Muscle of leg (tissue), 16 donors: ENCODE data around the gene SPPL2C. TPM values are rescaled to one million over a fixed set of nuclear protein-coding genes. Genes with fewer than 3 reads are reported as not detected.
A peak's percentile ranks its signal among the peaks of the same experiment; 100 is the strongest.

ENCODE experiments used
- DNase-seq: peaks from one replicate; pipeline ENCODE4 v3.0.0; 2013
- H3K27ac ChIP-seq: one replicate; pipeline ENCODE4 v1.5.1; 2013; ENCODE audit warnings: mild to moderate bottlenecking, low read length, control low read depth
- H3K27me3 ChIP-seq: one replicate; pipeline ENCODE4 v1.6.1; 2013; ENCODE audit warnings: low read length; ENCODE audit not compliant: control insufficient read depth, insufficient read depth
- H3K36me3 ChIP-seq: one replicate; pipeline ENCODE4 v1.6.1; 2013; ENCODE audit warnings: low read length; ENCODE audit not compliant: control insufficient read depth, insufficient read depth
- H3K4me1 ChIP-seq: one replicate; pipeline ENCODE4 v1.6.1; 2013; ENCODE audit warnings: low read length; ENCODE audit not compliant: control insufficient read depth, insufficient read depth
- H3K4me3 ChIP-seq: one replicate; pipeline ENCODE4 v1.5.1; 2013; ENCODE audit warnings: low read length, control low read depth
- H3K9me3 ChIP-seq: replicated peaks from 2 replicates; pipeline ENCODE4 v1.6.1; 2013; ENCODE audit warnings: low read depth, low read length; ENCODE audit not compliant: control insufficient read depth
- WGBS: methylation state at CpG from one replicate; pipeline ENCODE4 v1.1.5; 2013; ENCODE audit warnings: missing lambda C conversion rate; ENCODE audit not compliant: insufficient coverage; 5-methylcytosine and 5-hydroxymethylcytosine counted together
- long read RNA-seq, 11 donors: transcript quantifications; one replicate each; lab custom pipeline, GENCODE V29; 2026
- polyA plus RNA-seq, 8 donors: library from polyadenylated mRNA; unstranded; fragments of 120-200 nt; gene quantifications; one replicate each; pipeline versions ENCODE4 v1.2.1 to v1.2.3, GENCODE V29; 2013; ENCODE audit warnings: inconsistent platforms in 1 of 8, low replicate concordance in 1 of 8; ENCODE audit not compliant: insufficient read length in 8 of 8, insufficient read depth in 1 of 8
- total RNA-seq: library from RNA; stranded (reverse); fragments of 120-200 nt; gene quantifications from one replicate; pipeline ENCODE4 v1.2.4, GENCODE V29; 2013

The SPPL2C gene, protein sequence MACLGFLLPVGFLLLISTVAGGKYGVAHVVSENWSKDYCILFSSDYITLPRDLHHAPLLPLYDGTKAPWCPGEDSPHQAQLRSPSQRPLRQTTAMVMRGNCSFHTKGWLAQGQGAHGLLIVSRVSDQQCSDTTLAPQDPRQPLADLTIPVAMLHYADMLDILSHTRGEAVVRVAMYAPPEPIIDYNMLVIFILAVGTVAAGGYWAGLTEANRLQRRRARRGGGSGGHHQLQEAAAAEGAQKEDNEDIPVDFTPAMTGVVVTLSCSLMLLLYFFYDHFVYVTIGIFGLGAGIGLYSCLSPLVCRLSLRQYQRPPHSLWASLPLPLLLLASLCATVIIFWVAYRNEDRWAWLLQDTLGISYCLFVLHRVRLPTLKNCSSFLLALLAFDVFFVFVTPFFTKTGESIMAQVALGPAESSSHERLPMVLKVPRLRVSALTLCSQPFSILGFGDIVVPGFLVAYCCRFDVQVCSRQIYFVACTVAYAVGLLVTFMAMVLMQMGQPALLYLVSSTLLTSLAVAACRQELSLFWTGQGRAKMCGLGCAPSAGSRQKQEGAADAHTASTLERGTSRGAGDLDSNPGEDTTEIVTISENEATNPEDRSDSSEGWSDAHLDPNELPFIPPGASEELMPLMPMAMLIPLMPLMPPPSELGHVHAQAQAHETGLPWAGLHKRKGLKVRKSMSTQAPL
- total RNA-seq = not detected
- not detected for polyA plus RNA-seq
- long read RNA-seq, donor 1 = 0 reads
- long read RNA-seq, donor 2 = 0 reads
- long read RNA-seq, donor 3 = 0 reads
- long read RNA-seq, donor 4 = 0 reads
- long read RNA-seq, donor 5 = 0 reads
- long read RNA-seq, donor 6 = 0 reads
- long read RNA-seq, donor 7 = 0 reads
- long read RNA-seq, donor 8 = 0 reads
- long read RNA-seq, donor 9 = 0 reads
- long read RNA-seq, donor 10 = 0 reads
- long read RNA-seq, donor 11 = 0 reads

DNA sequence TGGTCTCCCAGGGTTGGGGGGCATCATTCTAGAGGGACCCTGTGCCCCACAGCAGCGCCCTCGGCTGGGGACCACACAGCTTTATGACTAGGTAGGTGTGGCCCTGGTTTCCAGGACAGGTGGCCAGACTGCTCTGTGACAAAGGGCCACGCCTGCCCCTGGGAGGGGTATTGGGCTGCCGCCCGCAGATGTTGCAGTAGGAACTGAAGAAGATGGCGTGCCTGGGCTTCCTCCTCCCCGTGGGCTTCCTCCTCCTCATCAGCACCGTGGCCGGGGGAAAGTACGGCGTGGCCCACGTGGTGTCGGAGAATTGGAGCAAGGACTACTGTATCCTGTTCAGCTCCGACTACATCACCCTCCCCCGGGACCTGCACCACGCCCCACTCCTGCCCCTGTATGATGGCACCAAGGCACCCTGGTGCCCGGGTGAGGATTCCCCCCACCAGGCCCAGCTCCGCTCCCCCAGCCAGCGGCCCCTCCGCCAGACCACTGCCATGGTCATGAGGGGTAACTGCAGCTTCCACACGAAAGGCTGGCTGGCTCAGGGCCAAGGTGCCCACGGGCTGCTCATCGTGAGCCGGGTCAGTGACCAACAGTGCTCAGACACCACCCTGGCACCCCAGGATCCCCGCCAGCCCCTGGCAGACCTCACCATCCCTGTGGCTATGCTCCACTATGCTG is at the start of gene SPPL2C:
TSS of gene SPPL2C (plus strand) at position 187 of the 681 bp plus-strand sequence. CDS start at position 213, 26 bp downstream.
- no peak within 1 kb of the TSS for H3K4me3 ChIP-seq
- no peaks in the 10 kb centered on the region for H3K9me3 ChIP-seq
- DNase-seq = no peak
- peaks cover 4% of the 10 kb centered on the region for H3K4me1 ChIP-seq
- no peak within 1 kb of the TSS for H3K27ac ChIP-seq
- H3K27me3 ChIP-seq = peaks cover 6% of the 10 kb centered on the region
- WGBS = 78% methylated on average over 25 of the region's 25 CpGs
- no peaks in the 10 kb centered on the region for H3K36me3 ChIP-seq

DNA sequence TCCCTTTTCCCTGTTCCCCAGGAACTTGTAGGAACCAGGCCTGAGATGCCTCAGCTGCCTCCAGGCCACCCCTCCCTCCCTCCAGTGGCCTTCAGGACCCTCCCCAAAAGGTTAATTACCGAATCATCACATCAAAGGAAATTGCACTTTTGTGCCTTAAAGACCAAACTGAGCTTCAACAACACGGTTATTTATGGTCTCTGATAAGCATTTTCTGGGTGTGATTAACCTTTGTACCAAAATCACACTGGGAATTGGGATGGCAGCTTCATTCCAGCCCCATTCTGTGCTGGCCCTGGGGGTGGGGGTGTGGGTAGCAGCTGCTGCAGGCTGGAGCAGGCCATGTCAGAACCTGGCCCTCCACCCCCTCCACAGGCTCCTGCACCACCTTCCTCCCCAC is 43.9 kb upstream of the SPPL2C start:
- no peak for DNase-seq
- no CpG with 5 or more reads among the region's 2 CpGs for WGBS
- Histone ChIP-seq H3K4me3 (no peak overlapping the region), H3K27me3 (peaks cover 56% of the 10 kb centered on the region), H3K36me3 (no peaks in the 10 kb centered on the region), H3K9me3 (no peaks in the 10 kb centered on the region), H3K27ac (no peak overlapping the region), H3K4me1 (no peaks in the 10 kb centered on the region)

DNA sequence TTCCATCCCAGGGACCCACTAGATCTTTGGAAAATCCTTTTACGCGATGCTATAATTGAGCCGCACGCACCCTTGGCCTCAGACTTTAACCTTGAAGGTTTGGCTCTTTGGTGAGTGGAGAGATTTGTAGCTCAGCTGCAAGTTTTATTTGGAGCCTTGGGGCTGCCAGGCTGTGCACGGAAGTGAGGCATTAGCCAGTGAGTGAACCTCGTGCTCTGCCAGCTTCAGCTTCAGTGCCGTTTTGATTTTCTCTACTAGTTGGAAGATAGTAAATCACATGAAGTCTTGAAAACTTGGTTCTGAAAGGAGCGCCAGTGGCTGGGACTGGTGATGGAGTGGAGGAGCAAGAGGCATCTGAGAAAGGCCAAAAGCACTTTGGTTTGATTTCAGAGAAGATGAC is 43.3 kb upstream of the SPPL2C start:
- Histone ChIP-seq H3K9me3 (no peaks in the 10 kb centered on the region), H3K27ac (no peak overlapping the region), H3K36me3 (no peaks in the 10 kb centered on the region), H3K4me1 (no peaks in the 10 kb centered on the region), H3K4me3 (no peak overlapping the region), H3K27me3 (peaks cover 54% of the 10 kb centered on the region)
- DNase-seq = no peak
- WGBS = 40% methylated on average over 8 of the region's 8 CpGs

DNA sequence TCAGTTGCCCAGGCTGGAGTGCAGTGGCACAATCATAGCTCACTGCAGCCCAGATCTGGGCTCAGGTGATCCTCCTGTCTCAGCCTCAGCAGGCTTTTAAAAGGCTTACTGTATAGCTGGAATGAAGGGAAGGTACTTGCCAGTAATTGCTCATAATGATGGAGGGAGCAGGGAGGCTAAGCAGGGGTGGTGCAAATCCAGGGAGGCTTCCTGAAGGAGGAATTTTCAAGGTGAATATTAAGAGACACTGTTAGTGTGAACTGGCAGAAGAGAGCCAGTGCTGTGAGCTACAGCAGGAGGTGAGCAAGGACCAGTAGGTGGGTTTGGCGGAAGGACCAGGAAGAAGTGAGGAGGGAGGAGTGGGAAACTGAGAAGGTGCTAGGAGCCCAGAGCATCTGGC is 35.8 kb upstream of the SPPL2C start:
- 60% methylated on average over 1 of the region's 1 CpG for whole genome bisulfite sequencing
- Histone ChIP-seq H3K27ac (no peak overlapping the region), H3K4me1 (no peaks in the 10 kb centered on the region), H3K4me3 (no peak overlapping the region), H3K36me3 (no peaks in the 10 kb centered on the region), H3K27me3 (peaks cover 34% of the 10 kb centered on the region), H3K9me3 (no peaks in the 10 kb centered on the region)
- no peak for DNase-seq

DNA sequence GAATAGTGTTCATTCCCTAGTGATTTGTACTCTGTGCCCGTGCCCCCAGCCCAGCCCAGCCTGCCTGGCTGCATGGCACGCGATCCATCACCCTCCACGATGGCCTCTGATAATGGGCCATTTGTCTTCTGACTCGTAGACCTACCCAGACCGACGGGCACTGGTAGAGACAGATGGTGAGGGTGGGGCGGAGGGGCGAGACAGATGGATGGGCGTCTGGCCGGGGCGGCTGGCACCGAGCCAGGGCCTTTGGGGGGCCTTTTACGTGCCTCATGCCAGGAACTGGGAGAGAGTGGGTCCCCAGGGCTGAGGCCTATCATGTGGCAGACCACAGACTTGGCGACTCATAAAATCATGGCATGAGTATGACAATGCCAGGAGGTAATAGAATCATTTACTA is 35.2 kb upstream of the SPPL2C start:
- Histone ChIP-seq H3K4me3 (no peak overlapping the region), H3K36me3 (no peaks in the 10 kb centered on the region), H3K27me3 (peaks cover 29% of the 10 kb centered on the region), H3K27ac (no peak overlapping the region), H3K4me1 (no peaks in the 10 kb centered on the region), H3K9me3 (no peaks in the 10 kb centered on the region)
- WGBS = 61% methylated on average over 14 of the region's 15 CpGs
- DNase-seq = no peak

DNA sequence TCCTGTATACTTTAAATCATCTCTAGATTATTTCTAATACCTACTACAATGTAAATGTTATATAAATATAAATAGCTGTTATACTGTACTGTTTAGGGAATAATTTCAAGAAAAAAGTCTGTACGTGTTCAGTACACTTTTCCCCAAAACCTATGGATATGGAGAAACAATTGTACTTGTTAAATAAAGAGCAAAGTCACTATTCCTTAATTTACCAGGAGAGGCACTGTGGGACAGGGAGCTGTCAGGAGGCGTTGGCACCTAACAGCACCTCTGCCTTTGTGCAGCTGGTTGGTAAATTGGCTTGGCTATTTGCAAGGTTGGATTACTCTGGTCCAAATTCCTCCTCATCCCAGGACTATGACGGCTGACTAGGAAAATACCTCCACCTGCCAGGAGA is 32.6 kb upstream of the SPPL2C start:
- no CpG with 5 or more reads among the region's 3 CpGs for WGBS
- peaks cover 15% of the 10 kb centered on the region for H3K27me3 ChIP-seq
- no peak for DNase-seq
- no peaks in the 10 kb centered on the region for H3K36me3 ChIP-seq
- H3K4me1 ChIP-seq = no peaks in the 10 kb centered on the region
- no peaks in the 10 kb centered on the region for H3K9me3 ChIP-seq
- H3K4me3 ChIP-seq = no peak overlapping the region
- no peak overlapping the region for H3K27ac ChIP-seq

DNA sequence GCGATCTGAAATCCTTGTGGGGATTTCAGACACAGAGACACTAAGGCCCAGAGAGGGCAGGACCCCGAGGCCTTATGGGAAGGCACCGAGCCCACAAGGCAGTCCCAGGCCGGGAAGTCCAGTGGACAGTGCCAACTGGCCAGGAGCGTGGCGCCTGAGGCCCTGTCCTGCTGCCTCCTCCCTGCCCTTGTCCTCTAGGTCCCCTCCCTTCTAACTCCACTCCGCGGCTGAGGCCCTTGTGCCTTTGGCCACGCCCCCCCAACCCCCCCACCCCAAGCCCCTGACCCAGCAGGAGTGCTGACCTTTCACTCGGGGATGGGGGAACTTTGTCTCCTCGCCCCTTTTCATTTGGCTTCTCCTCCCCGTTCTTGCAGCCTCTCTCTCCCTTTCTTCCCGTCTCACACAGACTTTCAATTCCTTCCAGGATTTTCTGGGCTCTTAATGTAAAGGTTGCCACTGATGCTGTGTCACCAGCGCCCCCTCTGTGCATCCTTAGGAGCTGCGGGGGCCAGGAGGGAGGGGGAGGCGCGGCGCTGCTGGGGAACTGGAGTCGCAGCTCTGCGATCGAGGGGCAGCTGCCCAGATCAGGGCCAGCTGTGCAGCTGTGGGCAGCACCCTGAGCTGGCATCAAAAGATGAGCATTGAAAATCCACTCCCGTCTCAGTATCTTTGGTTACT is 31.5 kb upstream of the SPPL2C start:
- H3K27ac ChIP-seq = no peak overlapping the region
- 20% methylated on average over 16 of the region's 22 CpGs for WGBS
- no peaks in the 10 kb centered on the region for H3K9me3 ChIP-seq
- H3K36me3 ChIP-seq = no peaks in the 10 kb centered on the region
- H3K4me3 ChIP-seq = no peak overlapping the region
- peak; percentile 36 for DNase-seq
- no peaks in the 10 kb centered on the region for H3K4me1 ChIP-seq
- H3K27me3 ChIP-seq = peaks cover 11% of the 10 kb centered on the region

DNA sequence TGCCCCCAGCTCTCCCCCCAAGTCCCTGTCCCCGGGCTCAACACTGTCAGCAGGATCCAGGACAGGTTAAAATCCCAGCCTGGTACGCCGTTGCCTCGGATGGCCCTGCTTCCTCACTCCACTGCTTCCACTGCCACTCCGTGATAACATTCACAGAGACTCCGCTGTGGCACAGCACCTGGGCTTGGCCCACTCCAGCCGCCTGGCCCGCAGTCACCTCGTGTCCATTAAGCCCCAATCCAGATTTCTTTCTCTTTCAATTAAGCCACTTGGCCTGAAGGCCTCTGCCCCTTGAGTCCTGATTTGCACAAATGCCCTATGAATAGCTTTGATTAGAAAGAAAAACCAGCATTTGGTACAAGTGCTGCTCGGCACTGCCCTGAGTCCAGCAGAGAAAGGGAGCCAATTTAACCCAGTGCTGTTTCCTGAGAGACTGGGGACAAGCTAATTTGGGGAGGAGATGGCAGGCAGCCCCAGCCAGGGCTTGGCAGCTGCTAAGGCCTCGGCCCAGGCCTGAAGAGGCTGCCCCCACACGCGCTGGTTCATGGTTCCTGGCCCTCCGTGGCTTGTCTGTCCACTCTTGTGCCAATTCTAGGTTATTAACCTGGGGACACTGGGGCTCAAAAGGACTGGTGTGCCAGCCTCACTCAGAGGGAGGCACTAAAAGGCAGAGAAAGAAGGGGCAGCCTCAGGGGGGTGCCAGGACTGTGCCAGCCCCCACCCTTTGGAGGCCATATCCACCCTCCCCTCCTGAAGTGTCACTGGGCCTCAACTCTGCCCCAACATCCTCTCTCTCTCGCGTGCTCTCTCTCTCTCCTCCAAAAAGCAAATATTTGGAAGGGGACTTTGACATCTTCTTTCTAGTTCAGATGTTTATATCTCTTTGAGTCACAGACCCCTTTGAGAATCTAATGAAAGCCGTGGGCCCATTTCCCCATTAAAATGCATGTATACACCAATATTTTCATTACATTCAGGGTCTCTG is 29.8 kb upstream of the SPPL2C start:
- Histone ChIP-seq H3K27ac (no peak overlapping the region), H3K4me3 (no peak overlapping the region), H3K36me3 (no peaks in the 10 kb centered on the region), H3K27me3 (peaks cover 9% of the 10 kb centered on the region), H3K9me3 (no peaks in the 10 kb centered on the region), H3K4me1 (peaks cover 7% of the 10 kb centered on the region)
- DNase-seq = no peak
- WGBS = 72% methylated on average over 11 of the region's 17 CpGs

DNA sequence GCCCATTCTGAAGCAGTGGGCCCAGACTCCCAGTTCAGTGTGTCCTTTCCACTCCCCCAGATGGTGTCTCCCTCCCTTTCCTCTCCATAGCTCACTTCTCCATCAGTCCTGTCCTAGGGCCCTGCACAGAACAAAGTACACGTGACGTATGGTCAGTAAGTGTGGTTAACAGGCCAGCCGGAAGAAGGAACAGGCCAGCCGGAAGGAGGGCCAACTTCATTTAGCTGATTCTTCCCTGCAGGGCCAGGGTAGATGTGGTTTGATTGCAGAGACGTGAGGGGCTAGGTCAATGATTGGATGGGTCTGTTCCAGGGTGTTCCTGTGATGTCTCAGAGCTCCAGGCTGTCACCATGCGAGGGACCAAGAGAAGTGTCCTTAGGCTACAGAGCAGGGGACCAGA is 28.9 kb upstream of the SPPL2C start:
- Histone ChIP-seq H3K36me3 (no peaks in the 10 kb centered on the region), H3K27me3 (peaks cover 9% of the 10 kb centered on the region), H3K4me3 (no peak overlapping the region), H3K27ac (no peak overlapping the region), H3K4me1 (peaks cover 16% of the 10 kb centered on the region), H3K9me3 (no peaks in the 10 kb centered on the region)
- 53% methylated on average over 3 of the region's 6 CpGs for WGBS
- no peak for DNase-seq
